ENCODE data around the gene ASB18. TPM values are rescaled to one million over a fixed set of nuclear protein-coding genes. Genes with fewer than 3 reads are reported as not detected.

ASB18 gene
- total RNA-seq, 4 donors from 2014 or later, result not detected

DNA sequence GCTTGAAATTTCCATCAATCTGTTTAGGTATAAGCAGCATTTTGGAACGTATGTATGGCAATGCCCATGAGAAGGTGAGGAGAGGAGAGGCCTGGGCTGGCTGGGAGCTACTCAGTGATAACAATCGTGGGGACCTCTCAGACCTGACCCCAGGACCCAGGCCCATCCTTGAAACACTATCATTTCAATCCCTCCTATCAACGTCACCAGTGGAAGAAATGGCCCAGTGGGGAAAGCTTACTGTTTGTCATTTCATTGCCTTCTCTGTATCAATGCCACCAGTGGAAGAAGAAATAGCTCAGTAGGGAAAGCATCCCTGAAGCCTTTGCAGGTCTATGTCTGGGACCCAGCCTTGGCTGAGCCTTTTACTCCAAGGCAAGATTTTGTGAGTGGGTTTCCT lies 44.8 kb downstream of the ASB18 start:
- Histone ChIP-seq H3K27me3 (no peaks in the 10 kb centered on the region), H3K36me3 (no peaks in the 10 kb centered on the region), H3K4me1 (no peaks in the 10 kb centered on the region), H3K27ac (no peak overlapping the region), H3K9me3 (peaks cover 0 to 3% (median 0%) of the 10 kb centered on the region in 4 donors), H3K4me3 (no peak overlapping the region)
- DNase-seq, result no peak
- TF ChIP-seq POLR2A (IDR thresholded peaks at IDR 0.05), result no peak

GRCh38 chr2:236217926-236218325 lies 46.3 kb downstream of the ASB18 start:
- Histone ChIP-seq H3K36me3 (no peaks in the 10 kb centered on the region), H3K27me3 (no peaks in the 10 kb centered on the region), H3K4me3 (no peak overlapping the region), H3K4me1 (no peaks in the 10 kb centered on the region), H3K9me3 (no peaks in the 10 kb centered on the region), H3K27ac (no peak overlapping the region)
- no peak for TF ChIP-seq CTCF (IDR thresholded peaks at IDR 0.05)
- TF ChIP-seq POLR2A (IDR thresholded peaks at IDR 0.05), result no peak
- DNase-seq, result no peak

- no peak for DNase-seq
- no peaks in the 10 kb centered on the region for H3K36me3 ChIP-seq
These were observed 47.5 kb downstream of the ASB18 start for GRCh38 chr2:236216711-236217110.

DNA sequence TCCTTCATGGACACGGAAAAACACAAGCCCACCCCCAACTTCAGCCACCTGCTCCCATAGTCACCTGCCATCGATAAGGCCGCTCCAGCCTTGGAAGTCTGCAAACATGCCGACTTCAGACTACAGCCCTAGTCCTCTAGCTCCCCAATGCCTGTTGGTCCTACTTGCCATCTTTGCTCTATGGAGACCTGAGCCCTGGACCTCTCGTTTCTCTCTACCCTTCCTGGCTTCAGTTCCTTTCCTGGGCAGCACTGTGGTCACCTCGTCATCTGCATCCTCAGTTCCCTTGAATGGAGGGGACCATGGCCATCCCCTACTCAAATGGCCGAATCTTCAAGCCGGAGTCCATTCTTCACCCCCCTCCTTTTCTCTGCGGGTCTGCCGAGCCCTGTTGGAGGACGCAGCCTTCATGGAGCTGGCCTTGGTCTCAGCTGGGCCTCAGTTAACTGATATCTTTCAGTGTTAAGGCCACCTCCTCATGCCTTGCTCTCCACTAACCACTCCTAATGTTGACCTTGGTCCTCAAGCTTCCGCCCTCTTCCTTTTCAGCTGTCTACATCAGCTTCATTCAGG lies 48.4 kb downstream of the ASB18 start:
- Histone ChIP-seq H3K36me3 (no peaks in the 10 kb centered on the region), H3K27ac (no peak overlapping the region), H3K27me3 (no peaks in the 10 kb centered on the region), H3K9me3 (no peaks in the 10 kb centered on the region), H3K4me1 (no peaks in the 10 kb centered on the region), H3K4me3 (no peak overlapping the region)
- DNase-seq, result no peak
- no peak for TF ChIP-seq POLR2A (IDR thresholded peaks at IDR 0.05)
- TF ChIP-seq CTCF (IDR thresholded peaks at IDR 0.05), result no peak

More at GRCh38 chr2:236216711-236217110, 47.5 kb downstream of the ASB18 start:
- Histone ChIP-seq H3K9me3 (no peaks in the 10 kb centered on the region), H3K27ac (no peak overlapping the region), H3K4me3 (no peak overlapping the region), H3K27me3 (no peaks in the 10 kb centered on the region), H3K4me1 (no peaks in the 10 kb centered on the region)
- TF ChIP-seq POLR2A (IDR thresholded peaks at IDR 0.05) (no peak), CTCF (IDR thresholded peaks at IDR 0.05) (no peak)

- no peak for TF ChIP-seq POLR2A (IDR thresholded peaks at IDR 0.05)
- no peak for TF ChIP-seq CTCF (IDR thresholded peaks at IDR 0.05)
- no peak for DNase-seq
- H3K27ac ChIP-seq, result no peak overlapping the region
- no peaks in the 10 kb centered on the region for H3K36me3 ChIP-seq
- H3K27me3 ChIP-seq, result no peaks in the 10 kb centered on the region
- no peaks in the 10 kb centered on the region for H3K4me1 ChIP-seq
- no peaks in the 10 kb centered on the region for H3K9me3 ChIP-seq
- no peak overlapping the region for H3K4me3 ChIP-seq
These were observed 49.0 kb downstream of the ASB18 start for GRCh38 chr2:236215196-236215595.

DNA sequence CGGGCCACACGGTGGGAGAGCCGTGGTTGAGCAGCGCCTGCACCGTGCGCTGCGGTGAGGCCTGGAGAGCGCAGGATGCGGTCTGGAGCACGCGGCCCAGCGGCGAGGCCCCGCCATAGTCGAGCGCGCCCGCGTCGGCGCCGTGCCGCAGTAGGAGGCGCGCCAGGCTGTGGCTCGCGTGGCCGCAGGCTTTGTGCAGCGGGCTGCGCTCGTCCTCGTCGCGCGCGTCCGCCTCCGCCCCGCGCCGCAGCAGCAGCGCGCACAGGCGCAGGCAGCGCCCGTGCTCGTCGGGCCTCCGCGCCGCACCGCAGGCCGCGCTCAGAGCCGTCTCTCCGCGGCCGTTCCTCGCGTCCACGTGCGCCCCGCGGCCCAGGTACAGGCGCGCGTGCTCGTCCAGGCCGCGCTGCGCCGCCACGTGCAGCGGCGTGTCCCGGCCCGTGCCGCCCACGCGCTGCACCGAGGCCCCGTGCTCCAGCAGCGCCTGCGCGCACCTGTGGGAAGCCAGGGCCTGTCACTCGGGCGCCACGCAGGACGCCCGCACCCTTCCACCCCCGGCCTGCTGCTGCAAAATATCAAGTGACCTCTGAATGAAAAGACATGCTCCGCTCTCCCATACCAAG lies 49.7 kb downstream of the ASB18 start:
- no peak overlapping the region for H3K4me3 ChIP-seq
- TF ChIP-seq CTCF (IDR thresholded peaks at IDR 0.05) (no peak), POLR2A (IDR thresholded peaks at IDR 0.05) (no peak)
- no peaks in the 10 kb centered on the region for H3K27me3 ChIP-seq
- H3K4me1 ChIP-seq, result no peaks in the 10 kb centered on the region
- DNase-seq, result no peak
- no peaks in the 10 kb centered on the region for H3K36me3 ChIP-seq
- H3K27ac ChIP-seq, result no peak overlapping the region
- no peaks in the 10 kb centered on the region for H3K9me3 ChIP-seq

All from Peyer's patch (tissue), 4 donors.